DMS53 treated with DMSO at 0.1 percent for 48 hours (cell line): Measurements from ENCODE around the gene FAM217B.

ENCODE experiments used
- DNase-seq: peaks from one replicate; lab custom pipeline; 2025; ENCODE audit not compliant: unreplicated experiment; lab: John Stamatoyannopoulos, UW

FAM217B gene

DNA sequence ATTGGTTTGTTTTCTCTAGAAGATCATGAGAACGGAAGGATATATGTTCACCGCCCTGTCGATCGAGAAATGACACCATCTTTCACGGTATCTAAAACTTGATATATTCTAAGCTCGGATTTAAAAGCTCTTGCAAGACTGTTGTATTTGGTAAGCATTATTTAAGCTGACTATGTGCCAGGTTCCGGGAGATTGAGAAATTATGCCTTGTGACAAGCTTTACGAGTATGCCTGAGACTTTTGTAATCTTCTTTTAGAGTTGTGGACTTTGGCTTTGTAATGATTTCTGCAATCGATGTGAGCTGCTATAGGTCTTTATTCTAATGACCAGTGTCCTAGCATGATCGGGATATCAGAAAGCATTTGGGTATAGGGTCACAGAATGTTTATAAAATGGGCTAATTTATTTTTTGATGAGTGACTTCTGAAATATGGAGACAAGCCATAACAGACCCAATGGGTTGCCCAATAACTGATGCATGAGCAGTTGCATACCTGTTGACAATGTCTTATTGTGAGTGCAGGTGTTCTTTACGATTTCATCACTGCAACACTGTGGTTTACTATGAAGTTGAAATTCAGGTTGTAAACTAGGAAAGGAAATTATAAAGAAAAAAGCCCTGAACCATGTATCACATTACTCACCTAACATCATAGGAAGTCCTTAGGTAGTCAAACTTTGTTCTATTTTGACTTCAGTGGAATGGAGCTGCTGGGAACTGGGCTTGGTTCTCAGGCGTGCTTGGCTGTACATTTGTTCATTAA, 32.0 kb downstream of the FAM217B start:
- no peak for DNase-seq

DNA sequence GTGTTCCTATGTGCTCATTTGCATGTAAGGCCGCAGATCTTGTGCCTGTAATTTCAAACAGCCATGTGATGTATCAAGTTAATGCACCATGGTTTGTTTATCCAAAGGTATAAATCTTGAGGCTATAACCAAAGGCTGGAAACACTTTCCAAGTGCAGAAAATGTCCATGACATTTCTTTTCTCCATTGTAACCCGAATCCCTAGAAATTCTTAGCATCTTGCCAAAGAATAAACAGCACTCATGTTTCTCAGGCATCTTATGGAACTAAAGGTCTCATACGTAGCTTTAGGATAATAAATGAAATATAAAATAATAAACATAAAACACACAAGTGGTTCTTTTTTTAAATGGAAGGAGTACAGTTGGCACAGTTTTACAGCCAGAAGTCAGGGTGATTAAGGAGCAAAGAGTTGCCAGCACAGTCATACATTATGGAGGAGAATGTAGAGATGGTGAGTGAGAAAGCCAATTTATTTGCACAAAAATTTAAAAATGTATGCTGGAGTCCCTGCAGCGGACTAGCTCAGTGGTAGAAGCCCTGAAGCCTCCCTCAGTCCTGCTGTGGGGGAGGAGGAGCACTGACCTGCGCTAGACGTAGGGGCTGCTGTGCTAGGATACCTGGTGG, 36.1 kb downstream of the FAM217B start:
- no peak for DNase-seq

DNA sequence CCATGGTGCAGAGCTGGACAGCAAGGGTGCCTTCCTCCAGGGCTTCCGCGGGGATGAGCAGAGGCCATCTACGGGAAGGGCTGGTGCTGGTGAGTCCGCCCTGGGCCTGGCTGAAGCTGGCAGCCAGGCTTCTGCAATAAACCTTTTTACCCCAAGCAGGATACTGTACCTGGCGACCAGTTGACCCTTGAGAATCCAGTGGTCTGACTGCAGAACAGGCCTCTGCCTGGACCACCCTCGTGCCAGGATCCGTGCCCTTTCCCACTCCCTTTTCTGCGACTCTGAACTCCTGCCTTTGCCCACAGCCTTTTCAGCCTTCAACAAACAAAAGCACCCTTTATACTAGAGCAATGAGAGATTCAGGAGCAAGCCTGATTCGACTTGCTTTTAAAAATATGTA, 36.9 kb downstream of the FAM217B start:
- DNase-seq: no peak

DNA sequence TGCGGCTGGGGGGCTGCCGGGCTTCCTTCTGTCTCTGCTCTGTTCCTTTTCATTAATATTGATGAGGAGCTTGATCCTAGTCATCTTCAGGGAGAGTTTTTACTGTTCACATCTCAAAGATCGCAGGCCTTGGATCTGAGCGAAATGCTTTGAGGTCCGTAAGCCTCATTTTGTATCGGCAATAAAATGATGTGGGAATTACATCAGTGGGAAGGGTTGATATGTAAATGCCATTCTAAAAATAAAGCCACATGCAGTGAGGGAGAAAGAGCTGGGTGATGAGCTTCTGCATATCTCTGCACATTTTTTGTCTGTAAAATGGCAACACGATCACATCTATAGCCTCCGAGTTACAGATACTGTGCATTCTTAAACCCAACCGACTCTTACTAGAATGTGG, 42.9 kb downstream of the FAM217B start:
- no peak for DNase-seq

DNA sequence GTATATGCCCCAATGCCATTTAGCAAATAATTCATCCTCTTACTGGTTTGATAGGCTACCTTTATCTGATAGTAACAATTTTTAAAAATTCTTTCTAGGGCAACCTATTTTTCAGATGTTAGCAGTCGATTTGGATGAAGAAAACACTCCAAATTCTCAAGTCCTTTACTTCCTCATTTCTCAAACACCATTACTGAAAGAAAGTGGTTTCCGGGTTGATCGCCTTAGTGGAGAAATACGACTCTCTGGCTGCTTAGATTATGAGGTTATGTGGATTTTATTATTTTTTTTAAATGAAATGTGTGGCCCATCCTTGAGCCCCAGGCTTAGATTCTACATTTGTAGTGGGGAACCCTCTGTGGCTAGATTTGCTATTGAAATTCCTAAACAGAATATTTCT, 44.4 kb downstream of the FAM217B start:
- DNase-seq: no peak

DNA sequence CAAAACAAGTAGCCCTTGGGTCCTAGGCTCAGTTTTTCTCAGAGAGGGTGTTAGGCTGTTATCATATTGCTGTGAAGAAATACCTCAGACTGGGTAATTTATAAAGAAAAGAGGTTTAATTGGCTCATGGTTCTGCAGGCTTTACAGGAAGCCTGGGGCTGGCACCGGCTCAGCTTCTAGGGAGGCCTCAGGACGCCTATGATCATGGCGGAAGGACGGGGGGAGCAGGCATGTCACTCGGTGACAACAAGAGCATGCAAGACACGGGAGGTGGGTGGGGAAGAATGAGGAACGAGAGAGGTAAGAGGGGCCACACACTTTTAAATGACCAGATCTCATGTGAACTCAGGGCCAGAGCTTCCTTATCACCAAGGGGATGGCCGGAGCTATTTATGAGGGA, 45.0 kb downstream of the FAM217B start:
- no peak for DNase-seq

DNA sequence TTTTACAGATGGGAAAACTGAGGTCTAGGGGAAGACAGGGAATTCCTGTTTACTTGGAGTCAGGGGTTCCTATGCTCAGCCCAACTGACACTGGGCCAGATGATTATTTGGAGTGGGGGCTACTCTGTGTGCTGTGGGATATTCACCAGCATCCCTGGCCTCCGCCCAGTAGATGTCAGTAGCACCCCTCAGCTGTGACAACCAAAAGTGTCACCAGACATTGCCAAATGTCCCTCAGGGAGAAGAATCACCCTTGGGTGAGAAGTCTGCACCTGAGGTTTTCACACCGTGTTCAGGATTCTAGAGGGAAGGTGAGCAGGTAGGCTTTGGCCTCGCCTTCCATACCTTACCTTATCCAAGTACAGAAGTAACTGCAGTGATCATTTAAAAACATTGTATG, 45.7 kb downstream of the FAM217B start:
- no peak for DNase-seq

DNA sequence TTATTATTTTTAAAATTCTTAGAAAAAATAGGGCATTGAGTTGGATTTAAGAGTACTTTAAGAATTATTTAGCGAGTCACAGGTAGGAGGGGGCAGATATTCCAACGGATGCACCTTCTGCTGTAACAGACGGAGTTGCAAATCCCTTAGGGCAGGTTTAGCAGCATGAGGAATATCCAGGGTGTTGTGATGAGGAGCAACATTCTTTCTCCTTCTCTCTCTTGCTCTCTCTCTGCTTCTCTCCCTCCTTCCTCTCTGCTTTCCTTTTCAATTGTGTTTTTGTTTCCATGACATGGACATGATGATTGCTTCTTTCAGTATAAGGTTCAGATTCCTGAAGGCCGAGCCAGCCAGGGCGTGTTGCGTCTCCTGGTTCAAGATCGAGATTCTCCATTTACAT, 46.9 kb downstream of the FAM217B start:
- no peak for DNase-seq

DNA sequence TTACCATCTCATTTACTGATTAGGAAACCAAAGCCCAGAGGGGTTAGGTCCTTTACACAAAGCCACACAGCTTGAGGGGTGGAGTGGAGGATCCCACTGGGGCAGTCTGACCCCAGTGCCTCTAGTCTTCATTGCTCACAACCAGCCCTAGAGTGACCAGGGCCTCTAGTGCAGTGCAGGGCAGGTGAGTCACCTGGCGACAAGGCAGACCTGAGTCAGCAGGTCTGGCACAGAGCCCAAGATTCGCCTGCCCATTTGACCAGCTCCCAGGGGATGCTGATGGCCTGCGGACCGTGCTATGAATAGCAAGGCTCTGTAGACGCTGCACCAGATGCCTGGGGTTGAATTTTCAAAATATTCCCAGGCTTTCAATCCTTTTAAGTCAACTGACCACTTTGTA, 48.0 kb downstream of the FAM217B start:
- peak; percentile 80 for DNase-seq

DNA sequence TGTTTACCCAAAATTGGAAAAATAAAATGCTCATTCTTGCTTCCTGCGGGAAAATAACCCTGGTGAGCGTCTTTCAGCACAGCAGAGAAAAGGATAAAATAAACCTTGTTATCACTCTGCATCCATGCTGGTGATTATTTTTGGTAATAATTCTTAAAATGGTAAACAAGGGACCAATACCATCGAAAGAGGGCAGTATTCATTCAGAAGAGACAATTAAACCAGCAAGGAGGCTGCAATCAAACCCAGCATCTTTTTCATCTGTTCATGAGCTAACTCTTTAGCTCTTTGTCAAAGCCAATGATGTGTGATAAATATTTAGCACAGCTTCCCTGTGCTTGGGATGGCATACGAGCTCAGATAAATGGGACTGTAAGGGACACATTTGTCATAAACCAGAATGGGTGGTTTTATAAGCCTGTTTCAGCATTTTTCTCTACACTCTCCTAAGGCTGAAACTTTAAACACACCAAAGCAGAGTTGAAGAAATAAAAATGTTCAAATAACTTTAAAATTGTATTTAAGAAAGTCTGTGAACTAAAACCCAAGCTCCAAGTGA, 52.4 kb downstream of the FAM217B start:
- DNase-seq: peak; percentile 37

DNA sequence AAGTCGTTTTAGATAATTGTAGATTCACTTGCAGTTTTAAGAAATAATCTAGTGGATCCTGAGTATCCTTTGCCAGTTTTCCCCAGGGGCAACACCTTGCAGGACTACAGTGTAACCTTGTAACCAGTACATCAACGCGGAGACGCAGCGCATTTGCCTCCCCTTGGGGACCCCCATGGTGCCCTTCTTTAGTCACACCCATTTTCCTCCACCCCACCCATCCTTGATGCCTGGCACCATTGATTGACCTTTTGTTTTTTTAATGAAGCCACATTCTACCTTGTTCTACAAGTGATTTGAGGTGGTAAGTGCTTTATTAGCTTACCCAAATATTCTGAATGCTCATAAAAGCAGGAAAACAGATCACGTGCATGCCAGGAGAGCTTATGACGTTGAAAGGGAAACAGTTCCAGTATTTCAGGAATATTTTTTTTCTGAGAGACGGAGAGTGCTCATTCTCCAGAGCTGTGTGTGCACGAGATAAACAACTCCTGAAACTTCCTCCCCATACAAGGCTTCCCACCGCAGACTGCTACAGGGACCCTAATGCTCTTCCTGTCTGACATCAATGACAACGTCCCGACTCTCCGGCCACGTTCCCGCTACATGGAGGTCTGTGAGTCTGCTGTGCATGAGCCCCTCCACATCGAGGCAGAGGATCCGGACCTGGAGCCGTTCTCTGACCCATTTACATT, 53.7 kb downstream of the FAM217B start:
- peak; percentile 62 for DNase-seq

DNA sequence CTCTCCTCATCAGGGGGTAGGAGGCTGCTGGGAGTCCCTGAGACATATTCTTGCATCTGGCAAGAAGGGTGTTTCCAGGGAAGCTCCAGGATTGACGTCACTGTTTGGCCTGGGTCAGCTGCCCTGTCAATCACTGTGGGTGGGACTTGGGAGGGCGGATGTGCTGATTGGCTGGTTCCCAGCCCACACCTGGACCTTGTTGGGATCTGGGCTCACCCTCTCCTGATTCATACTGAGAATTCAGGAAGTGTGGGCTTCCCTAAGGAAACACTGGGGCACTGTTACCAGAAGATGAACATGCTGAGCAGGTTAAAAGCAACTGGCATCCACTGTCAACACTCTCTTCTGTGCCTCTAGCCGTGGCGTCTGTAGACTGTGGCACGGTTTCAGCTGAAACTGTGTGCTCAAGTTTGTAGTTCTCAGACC, 54.5 kb downstream of the FAM217B start:
- peak; percentile 93 for DNase-seq

DNA sequence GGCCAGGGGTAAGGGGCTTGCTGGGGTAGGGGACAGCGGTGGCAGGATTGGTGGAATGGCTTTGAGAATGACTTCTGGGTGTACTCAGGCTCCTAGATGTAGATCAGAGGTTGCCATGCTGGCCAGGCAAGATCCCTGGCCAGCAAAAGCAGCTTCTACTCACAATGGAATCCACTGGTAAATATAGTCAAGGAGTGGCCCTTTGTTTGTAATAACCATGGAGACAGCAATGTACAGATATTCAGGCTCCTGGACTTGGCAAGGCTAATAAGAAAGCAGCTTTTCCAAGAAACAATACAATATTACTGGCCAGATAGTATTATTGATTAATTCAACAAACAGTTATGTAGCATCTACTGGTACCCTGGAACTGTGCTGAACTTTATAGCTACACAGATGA, 55.9 kb downstream of the FAM217B start:
- DNase-seq: no peak

DNA sequence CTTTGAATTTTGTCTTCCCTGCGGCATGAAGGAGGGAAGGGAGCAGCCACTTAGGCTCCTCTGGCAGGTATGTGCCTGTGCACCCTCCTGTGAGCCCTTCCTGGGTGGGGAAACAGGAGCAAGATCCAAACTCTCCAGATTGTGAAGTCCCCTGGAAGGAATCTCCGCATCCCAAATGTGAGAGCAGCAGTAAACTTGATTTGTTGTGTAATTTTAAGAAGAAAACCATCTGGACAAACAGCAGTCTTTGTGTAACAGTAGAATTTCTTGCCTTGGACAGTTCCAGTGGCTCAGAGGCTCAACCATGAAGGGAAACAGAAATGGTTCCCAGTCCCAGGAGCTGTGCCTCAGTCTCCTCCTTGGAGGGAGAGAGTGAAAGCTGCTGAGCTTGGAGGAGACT, 57.7 kb downstream of the FAM217B start:
- no peak for DNase-seq
